GM12801 (cell line): ENCODE data around the gene IGF1R.

Experiments used
- CTCF ChIP-seq: IDR thresholded peaks from one replicate; pipeline ENCODE4 v1.5.1; 2011; ENCODE audit warnings: control low read depth; ENCODE audit not compliant: insufficient read length; ENCODE audit errors: extremely low read depth

IGF1R gene

GRCh38 chr15:98951004-98951403 is 302.7 kb downstream of the IGF1R start:
- TF ChIP-seq CTCF, result no peak

GRCh38 chr15:98951493-98952320 is 303.4 kb downstream of the IGF1R start:
- TF ChIP-seq CTCF, result no peak

- TF ChIP-seq CTCF, result no peak
Measured at GRCh38 chr15:98952381-98952803, 304.1 kb downstream of the IGF1R start.

GRCh38 chr15:98953000-98953787 is 304.9 kb downstream of the IGF1R start:
- no peak for TF ChIP-seq CTCF

GRCh38 chr15:98953968-98954367 is 305.6 kb downstream of the IGF1R start:
- no peak for TF ChIP-seq CTCF

- no peak for TF ChIP-seq CTCF
Measured at GRCh38 chr15:98954411-98954810, 306.1 kb downstream of the IGF1R start.

- no peak for TF ChIP-seq CTCF
Measured at GRCh38 chr15:98955331-98955730, 307.0 kb downstream of the IGF1R start.
